HK-2 (cell line): ENCODE results near the gene AMZ1.
"Not testable (repeated sequence)": the region's sequence is repeated elsewhere in the genome, so short reads cannot be mapped to it uniquely, and the experiment has no call there.

Experiments
- DNase-seq: peaks from one replicate; pipeline ENCODE4 v3.0.0-alpha.2; 2018; ENCODE audit not compliant: unreplicated experiment

AMZ1 gene

DNA sequence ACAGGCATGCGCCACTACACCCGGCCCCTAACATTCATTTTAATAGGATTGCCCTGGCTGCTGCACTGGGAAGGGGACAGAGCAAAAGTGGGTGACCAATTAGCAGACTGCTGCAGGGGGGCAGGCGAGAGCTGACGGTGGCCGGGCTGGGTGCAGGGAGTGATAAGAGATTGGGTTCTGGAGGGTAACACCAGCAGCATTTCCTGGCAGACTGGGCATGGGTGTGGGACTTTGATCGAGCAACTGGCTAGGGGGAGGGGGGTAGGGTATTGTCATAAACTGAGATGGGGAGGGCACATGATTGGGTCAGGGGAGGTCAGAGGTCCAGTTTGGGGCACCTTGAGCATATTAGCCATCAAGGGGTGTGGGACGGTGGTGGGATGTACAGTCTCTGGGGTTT lies 20.2 kb upstream of the AMZ1 start:
- DNase-seq: no peak

GRCh38 chr7:2668401-2668800 lies 19.6 kb upstream of the AMZ1 start:
- peak; percentile 38 for DNase-seq

- DNase-seq: no peak
These were observed 17.8 kb upstream of the AMZ1 start for GRCh38 chr7:2670171-2670570.

- DNase-seq: peak; percentile 68
These were observed 17.1 kb upstream of the AMZ1 start for GRCh38 chr7:2670720-2671391.

- DNase-seq: not testable (repeated sequence)
These were observed 14.8 kb upstream of the AMZ1 start for GRCh38 chr7:2673214-2673613.

DNA sequence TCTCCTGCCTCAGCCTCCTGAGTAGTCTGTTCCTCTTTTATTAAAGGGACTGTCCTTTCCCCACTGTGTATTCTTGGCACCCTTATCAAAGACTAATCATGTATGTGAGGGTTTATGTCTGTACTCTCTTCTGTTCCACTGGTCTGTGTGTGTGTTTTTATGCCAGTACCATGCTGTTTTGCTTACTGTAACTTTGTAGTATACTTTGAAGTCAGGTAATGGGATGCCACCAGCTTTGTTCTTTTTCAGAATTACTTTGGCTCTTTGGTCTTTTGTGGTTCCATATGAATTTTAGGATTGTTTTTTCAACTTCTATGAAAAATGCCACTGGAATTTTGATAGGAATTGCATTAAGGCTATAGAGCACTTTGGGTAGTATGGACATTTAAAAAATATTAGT lies 14.1 kb upstream of the AMZ1 start:
- no peak for DNase-seq

- no peak for DNase-seq
These were observed 12.7 kb upstream of the AMZ1 start for GRCh38 chr7:2675256-2675764.

GRCh38 chr7:2676576-2676975 lies 11.4 kb upstream of the AMZ1 start:
- DNase-seq: not testable (repeated sequence)

GRCh38 chr7:2678454-2678853 lies 9.5 kb upstream of the AMZ1 start:
- not testable (repeated sequence) for DNase-seq

DNA sequence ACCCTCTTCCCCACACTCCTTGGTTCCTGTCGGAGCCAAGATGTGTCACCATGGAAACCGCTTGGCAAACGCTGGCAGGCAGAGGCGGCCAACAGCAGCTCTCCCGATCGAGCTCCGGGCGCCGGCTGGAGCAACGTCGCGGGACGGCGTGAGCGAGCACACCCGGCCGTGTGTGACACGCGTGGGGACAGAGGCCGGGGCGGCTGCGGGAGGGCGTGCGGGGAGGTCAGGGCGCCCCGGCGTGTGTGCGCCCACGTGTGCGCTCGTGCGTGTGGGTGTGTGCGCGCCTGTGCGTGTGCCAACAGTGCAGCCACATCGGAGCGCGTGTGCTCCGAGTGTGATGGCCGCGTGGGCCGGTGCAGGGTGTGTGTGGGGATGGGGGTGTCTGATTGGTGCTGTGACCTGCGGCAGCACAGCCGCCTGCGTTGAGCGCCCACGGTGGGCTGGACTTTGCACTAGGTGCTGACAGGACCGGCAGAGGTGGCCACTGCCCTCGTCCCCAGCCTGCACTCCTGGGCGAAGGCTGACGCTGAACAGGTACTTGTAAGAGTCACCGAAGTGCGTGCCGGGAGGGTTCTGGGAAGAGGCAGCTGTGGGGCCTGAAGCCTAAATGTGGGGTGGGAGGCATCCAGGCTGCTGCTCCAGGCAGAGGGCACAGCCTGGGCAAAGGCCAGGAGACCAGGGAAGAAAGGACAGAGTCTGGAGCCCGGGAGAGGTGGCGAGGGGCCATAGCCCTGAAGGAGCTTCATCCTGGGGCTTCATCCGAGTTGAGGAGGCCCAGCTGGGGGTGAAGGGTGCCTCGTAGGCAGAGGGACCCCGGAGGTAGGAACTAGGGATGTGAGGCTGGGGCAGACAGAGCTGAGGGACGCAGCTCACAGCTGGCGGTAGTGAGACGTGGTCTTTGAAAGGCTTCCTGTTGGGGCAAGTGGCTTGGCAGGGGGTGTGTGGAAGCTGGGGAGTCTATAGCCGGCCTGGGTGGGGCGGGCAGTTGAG lies 8.6 kb upstream of the AMZ1 start:
- DNase-seq: not testable (repeated sequence)

GRCh38 chr7:2680256-2680655 lies 7.7 kb upstream of the AMZ1 start:
- no peak for DNase-seq

- DNase-seq: peak; percentile 84
These were observed 7.1 kb upstream of the AMZ1 start for GRCh38 chr7:2680792-2681490.

- DNase-seq: no peak
These were observed 5.8 kb upstream of the AMZ1 start for GRCh38 chr7:2681929-2682799.

DNA sequence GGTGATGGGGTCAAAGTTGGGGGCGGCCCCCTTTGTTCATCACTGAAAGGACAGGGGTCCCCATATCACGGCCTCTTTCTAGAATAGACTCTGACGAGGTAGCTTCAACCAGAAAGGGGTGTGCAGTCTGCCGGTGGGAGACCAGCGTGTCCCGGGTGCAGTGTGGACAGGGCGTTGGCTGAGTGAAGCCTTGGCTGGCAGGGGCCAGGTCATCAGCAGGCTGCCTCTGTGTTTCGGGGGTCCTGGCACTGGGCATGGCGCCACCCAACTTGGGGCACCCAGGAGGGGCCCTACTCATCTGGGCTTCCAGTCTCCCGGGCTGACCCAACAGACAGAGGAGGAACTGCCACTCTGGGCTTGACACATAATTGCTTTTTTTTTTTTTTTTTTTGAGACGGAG lies 3.5 kb upstream of the AMZ1 start:
- DNase-seq: no peak

DNA sequence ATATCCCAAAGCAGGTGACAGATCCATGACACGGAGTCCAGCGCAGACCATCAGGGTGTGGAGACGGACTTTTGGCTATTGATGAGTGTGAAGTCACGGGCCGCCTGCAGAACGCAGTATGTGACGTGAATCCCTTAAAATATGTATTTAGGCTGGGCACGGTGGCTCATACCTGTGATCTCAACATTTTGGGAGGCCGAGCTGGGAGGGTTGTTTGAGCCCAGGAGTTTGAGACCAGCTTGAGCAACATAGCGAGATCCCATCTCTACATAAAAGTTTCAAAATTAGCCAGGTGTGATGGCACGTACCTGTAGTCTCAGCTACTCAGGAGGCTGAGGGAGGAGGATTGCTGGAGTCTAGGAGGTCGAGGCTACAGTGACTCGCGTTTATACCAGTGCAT lies 1.9 kb upstream of the AMZ1 start:
- DNase-seq: no peak

- DNase-seq: peak; percentile 87
These were observed 598 bp upstream of the AMZ1 start for GRCh38 chr7:2687338-2687869.

DNA sequence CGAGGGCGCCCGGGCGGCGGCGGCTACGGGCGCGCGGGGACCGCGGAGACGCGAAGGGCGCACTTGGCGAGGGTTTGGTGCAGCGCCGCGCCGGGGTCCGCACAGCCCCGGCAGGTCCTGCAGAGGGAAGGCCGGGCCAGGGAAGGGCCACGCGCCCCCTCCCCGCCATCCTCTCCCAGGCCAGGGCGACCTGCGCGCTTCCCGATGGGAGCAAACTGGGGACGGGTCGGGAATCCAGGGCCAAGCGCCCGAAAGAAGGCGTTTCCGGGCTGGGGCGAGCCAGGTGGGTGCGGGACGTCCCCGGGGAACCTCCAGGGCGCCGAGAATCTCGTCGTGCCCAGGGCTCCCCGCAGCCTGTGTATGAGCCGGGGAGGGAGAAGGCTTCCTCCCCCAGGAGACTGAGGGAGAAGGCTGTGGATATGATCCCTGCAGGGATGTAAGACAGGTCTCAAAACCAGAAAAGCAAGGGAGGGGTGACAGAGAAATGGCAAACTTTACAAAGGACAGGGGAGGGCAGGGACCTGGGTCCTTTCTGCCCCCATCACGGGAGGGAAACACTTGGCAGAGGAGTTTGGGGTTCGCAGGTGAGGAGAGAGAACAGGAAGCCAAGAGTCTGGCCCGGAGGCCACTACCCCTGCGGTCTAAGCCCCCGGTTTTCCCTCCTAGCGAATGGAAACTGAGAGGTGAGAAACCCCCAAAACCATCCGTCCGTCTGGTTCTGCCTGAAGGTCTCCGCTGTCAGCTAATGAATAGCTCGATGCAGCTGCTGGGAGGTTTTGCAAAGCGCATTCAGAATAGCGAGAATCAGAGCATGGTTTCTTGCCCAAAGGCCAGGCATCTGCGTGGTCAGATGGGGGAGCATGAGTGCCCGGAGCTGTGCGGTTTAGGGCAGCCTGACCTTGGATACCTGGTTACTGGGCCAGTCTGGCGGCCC lies 674 bp downstream of the AMZ1 start:
- peak; percentile 66 for DNase-seq

GRCh38 chr7:2689343-2689847 lies 1.4 kb downstream of the AMZ1 start:
- DNase-seq: no peak

- DNase-seq: peak; percentile 64
These were observed 2.1 kb downstream of the AMZ1 start for GRCh38 chr7:2689951-2690705.
